ENCODE data around the gene WDR37.

WDR37 gene

GRCh38 chr10:1074052-1074747 lies 18.0 kb downstream of the WDR37 start:
- ATAC-seq (peak; percentile 36), DNase-seq (no peak)

- no peak for DNase-seq
- ATAC-seq: no peak
Observed at GRCh38 chr10:1074748-1075308, 18.6 kb downstream of the WDR37 start.

DNA sequence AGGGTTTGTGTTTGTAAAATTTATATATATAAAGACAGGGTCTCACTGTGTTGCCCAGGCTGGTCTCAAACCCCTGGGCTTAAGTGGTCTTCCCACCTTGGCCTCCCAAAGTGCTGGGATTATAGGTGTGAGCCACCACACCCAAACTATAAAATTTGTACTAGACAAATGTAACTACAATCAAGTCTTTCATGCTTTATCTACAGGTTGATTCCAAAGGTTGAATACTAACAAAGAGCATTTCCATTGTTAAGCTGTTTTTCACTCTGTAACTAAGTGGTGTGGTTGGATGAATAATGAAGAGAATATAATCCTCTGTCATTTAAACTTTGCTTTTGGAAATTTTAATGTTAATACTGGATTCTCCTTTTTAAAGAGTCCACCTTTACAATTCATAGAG lies 22.5 kb downstream of the WDR37 start:
- ATAC-seq (no peak), DNase-seq (no peak)

DNA sequence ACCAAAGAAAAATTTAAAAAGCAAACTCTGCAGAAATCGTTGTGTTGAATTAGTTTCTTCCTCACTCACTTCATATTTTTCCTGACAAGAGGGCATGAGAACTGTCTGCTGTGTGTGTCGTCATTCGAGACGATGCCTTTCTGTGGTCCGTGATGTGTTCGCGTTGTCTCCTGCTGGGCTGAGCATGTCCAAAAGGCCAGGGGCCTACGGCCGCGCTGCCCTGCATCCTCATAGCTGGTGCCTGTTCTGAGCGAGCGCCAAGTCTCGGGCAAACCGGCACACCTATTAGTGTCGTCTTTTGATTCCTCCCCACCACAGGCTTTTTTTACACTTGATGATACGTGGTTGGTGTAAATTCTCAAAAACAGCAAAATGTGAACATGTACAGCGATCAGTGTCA lies 27.4 kb downstream of the WDR37 start:
- ATAC-seq (no peak), DNase-seq (no peak)

DNA sequence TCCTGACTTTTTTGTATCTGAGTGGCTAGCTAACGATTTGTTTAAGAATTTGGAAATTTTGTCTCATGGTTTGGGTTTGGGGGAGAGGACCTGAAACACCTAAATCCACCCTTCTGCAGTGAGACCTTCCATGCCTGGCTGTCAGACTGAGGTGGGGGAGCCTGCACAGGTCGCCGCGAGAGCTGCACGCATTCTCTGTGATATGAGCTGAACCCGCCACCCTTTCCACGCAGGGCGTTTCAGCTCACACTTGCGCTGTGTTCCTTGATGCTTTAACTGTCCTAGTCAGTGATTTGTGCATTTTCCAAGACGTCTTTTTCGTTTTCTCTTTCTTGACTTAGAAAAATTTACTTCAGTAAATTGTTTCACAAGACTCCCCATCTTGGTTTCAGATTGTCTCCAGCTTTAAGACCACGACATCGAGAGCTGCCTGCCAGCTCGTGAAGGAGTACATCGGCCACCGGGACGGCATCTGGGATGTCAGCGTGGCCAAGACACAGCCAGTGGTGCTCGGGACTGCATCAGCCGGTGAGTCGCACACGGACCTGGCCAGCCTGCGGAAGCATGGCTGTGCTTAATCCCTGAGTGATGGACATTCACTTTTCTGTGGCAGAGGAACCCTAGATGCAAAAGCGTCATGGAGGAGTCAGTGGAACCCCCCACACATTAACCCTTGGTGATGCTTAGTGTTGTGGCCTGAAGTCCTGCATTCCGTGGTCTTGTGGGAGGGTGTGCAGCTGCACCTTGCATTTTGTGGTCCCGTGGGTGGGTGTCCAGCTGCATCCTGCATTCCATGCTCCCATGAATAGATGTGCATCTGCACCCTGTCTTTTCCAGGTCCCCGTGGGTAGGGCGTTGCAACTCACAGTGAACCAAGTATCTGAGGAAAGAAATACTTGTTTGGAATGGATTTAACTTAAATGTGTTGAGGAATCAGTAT lies 28.1 kb downstream of the WDR37 start:
- no peak for DNase-seq
- ATAC-seq: no peak

DNA sequence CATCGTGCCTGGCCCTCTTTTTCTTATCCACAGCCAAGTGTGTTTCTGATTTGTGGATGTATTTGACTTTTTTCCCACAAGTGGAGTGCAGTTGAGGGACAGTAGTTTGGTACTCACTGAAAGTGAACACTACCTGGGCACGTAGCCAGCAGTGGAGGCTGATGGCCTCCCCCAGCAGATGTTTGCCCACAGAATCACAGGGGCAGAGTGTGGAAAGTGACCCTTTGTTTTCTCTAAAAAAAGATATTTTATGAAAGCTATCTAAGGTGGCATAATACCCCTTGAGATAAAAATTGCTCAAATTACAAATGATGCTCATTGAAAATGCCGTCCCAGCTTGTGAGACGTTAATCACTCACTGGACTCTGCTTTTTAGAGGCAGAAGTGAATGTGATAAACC lies 29.1 kb downstream of the WDR37 start:
- ATAC-seq: no peak
- no peak for DNase-seq

- DNase-seq (no peak), ATAC-seq (no peak)
Observed at GRCh38 chr10:1086787-1087186, 30.6 kb downstream of the WDR37 start.

GRCh38 chr10:1089017-1089689 lies 33.0 kb downstream of the WDR37 start:
- ATAC-seq: no peak
- no peak for DNase-seq

DNA sequence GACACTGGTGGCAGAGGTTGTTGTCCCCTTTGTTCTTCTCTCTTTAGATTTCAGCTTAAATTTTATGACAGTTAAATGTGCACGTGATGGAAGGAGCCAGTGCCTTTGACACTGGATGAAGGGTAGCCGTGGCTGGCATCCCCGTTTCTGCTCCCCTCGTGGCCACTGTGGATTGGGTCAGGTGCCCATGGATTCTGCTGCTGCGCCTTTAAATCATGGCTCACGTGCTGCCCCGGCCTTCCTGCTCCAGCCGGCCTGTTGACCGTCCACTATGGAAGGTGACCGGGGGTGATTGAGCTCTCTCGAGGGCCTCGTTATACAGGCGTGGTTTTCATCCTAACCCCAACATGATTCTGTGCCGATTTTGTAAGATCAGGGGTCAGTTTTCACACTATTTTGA lies 34.5 kb downstream of the WDR37 start:
- DNase-seq: no peak
- no peak for ATAC-seq

- DNase-seq (no peak), ATAC-seq (no peak)
Observed at GRCh38 chr10:1093696-1094095, 37.5 kb downstream of the WDR37 start.

DNA sequence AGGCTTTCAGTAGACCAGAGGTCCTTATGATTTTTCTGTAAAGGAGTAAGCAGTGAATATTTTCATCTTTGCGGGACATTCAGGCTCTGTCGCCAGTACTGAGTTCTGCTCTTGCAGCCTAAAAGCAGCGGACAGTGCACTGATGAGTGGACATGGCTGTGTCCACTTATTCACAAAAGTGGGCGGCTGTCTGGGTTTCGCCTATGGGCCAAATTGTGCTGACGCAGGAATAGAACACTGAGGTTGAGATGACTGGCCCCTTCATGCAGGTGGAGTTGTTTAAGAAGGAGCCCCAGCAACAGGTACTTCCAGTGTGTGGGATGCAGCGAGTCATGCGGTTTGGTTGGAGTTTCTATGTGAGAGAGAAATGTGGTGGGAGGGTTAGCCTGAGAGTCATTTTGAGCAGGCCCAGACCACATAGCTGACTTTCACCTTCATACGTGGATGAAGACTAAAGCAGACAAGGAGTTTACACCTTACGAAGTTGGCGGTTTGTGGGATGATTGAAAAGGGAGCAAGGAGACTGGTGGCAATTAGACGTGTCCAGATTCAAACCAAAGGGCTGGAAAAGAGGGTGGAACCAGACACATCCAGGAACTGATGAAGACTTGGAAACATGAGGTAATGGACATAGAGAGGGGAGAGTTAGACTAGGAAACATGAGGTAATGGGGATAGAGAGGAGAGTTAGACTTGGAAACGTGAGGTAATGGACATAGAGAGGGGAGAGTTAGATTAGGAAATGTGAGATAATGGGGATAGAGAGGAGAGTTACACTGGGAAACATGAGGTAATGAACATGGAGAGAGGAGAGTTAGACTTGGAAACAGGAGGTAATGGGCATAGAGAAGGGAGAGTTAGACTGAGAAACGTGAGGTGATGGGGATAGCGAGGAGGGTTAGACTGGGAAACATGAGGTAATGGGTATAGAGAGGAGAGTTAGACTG lies 38.2 kb downstream of the WDR37 start:
- peak; percentile 73 for DNase-seq

DNA sequence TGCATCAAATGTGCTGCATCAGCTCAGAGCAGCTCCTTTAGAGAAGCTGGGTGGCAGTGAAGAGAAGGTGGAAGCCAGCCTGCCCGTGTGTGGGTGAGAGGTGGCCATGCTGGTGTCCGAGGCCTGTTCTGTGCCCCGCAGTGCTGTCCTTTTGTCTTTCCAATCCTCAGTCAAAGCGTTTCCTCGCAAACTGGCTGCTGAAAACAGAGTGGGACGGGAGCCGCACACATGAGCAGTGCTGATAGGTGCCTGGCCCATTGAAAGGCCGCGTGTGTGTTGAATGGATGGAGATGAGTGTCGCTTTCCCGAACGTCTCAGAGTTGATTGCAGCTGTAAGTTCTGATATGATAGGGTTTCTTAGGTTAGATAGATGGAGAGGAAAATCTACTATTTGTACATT lies 39.3 kb downstream of the WDR37 start:
- no peak for DNase-seq
- ATAC-seq: no peak

More for the DNA sequence above, 38.2 kb downstream of the WDR37 start:
- ATAC-seq: peak; percentile 95

- ATAC-seq (no peak), DNase-seq (no peak)
Observed at GRCh38 chr10:1096287-1096889, 40.2 kb downstream of the WDR37 start.

DNA sequence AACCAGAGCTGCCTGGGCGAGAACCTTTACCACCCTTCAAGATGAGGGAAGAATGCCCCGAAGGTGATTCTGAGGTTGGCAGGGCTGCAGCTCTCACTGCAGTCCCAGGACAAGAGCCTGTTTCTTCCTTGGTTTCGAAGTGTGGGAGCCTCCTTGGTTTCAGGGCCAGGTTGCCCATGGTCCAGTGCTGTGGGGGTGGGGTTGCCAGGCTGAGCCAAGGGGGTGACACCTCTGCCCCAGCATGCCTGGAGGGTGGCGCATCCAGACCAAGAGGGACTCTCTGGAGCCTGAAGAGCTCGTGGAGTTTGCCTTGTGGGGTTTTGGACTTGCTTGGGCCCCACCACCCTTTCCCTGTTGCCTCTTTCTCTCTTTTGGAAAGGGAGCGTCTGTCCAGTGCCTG lies 41.3 kb downstream of the WDR37 start:
- DNase-seq: no peak
- ATAC-seq: no peak

GRCh38 chr10:1100143-1100542 lies 44.0 kb downstream of the WDR37 start:
- no peak for DNase-seq
- no peak for ATAC-seq

- ATAC-seq: no peak
- no peak for DNase-seq
Observed at GRCh38 chr10:1100691-1101368, 44.6 kb downstream of the WDR37 start.

- ATAC-seq (no peak), DNase-seq (no peak)
Observed at GRCh38 chr10:1101946-1102345, 45.8 kb downstream of the WDR37 start.

GRCh38 chr10:1102416-1102815 lies 46.2 kb downstream of the WDR37 start:
- peak; percentile 58 for DNase-seq
- ATAC-seq: peak; percentile 88

DNA sequence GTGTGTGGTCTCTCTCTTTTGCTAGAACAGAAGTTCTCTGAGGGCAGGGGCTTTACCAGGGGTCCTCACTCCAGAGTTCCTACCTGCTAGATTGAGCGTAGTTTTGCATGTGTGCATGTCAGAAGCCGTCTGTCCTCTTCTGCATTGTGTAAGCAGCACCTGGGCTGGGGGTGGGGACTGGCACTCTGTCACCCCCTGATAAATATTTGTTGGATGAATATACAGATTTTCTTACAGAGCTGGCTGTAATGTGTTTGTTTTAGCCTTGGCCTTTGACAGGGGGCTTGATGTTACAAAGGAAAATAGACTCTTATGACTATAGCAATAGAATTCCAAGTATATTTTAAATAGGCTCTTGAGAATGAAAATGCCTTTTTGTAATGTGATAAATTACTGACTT lies 46.6 kb downstream of the WDR37 start:
- no peak for ATAC-seq
- DNase-seq: no peak

DNA sequence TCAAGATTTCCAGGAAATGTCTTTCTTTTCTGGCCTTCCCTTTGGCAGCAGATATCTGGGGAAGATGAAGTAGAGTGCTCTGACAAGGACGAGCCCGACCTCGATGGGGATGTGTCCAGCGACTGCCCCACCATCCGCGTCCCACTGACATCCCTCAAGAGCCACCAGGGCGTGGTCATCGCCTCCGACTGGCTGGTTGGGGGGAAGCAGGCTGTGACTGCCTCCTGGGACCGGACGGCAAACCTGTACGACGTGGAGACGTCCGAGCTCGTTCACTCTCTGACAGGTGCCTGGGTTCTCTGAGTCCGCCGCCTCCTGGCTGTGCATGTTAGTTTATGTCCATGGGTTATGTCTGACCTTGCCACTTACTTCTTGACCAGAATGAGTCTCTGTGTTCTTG lies 47.4 kb downstream of the WDR37 start:
- DNase-seq (no peak), ATAC-seq (no peak)
